ENCODE data around the gene TCAF2. TPM values are rescaled to one million over a fixed set of nuclear protein-coding genes. Genes with fewer than 3 reads are reported as not detected.
"Not testable (repeated sequence)": the region's sequence is repeated elsewhere in the genome, so short reads cannot be mapped to it uniquely, and the experiment has no call there.

TCAF2 gene
- total and polyA plus RNA-seq, 2 donors, result 3.1 TPM

GRCh38 chr7:143635364-143636240 is 14.8 kb downstream of the TCAF2 start:
- H3K27ac ChIP-seq (ENCODE audit: low read depth); H3K4me3 ChIP-seq (ENCODE audit: low read depth, low read length); DNase-seq (ENCODE audit: extremely low spot score); H3K4me1 ChIP-seq (ENCODE audit: insufficient read depth); H3K36me3 ChIP-seq (ENCODE audit: insufficient read depth): not testable (repeated sequence)
- no CpG with 5 or more reads among the region's 12 CpGs for WGBS

GRCh38 chr7:143639372-143639771 is 18.6 kb downstream of the TCAF2 start:
- H3K4me1 ChIP-seq (ENCODE audit: insufficient read depth); H3K36me3 ChIP-seq (ENCODE audit: insufficient read depth); H3K4me3 ChIP-seq (ENCODE audit: low read depth, low read length); DNase-seq (ENCODE audit: extremely low spot score); H3K27ac ChIP-seq (ENCODE audit: low read depth): not testable (repeated sequence)
- WGBS, result no CpG with 5 or more reads among the region's 7 CpGs

- WGBS, result 44% methylated on average over 2 of the region's 9 CpGs
- not testable (repeated sequence) for H3K4me3 ChIP-seq (ENCODE audit: low read depth, low read length); DNase-seq (ENCODE audit: extremely low spot score); H3K27ac ChIP-seq (ENCODE audit: low read depth); H3K36me3 ChIP-seq (ENCODE audit: insufficient read depth); H3K4me1 ChIP-seq (ENCODE audit: insufficient read depth)
Observed at GRCh38 chr7:143640528-143641189, 19.9 kb downstream of the TCAF2 start.

DNA sequence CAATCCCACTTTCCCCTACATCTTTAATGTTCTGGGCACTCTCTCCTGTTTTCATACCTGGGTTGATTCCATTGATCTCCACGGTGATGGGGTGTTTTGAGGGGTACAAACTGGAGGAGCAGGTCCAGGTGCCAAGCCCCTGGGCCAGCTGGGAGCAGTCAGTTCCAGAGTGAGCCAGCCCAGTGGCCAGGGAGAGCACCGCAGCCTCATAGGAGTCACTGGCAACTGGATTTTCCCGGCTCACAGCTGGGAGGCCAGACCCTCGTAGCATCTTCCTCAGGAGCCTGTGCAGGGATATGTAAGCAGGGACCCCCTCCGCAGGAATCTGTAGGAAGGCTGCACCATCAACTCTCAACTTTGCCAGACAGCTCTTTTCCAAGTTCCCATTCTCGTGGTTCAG is 25.8 kb downstream of the TCAF2 start:
- not testable (repeated sequence) for H3K36me3 ChIP-seq (ENCODE audit: insufficient read depth); DNase-seq (ENCODE audit: extremely low spot score); H3K4me3 ChIP-seq (ENCODE audit: low read depth, low read length); H3K4me1 ChIP-seq (ENCODE audit: insufficient read depth); H3K27ac ChIP-seq (ENCODE audit: low read depth)
- no CpG with 5 or more reads among the region's 6 CpGs for WGBS

- not testable (repeated sequence) for H3K27ac ChIP-seq (ENCODE audit: low read depth); H3K36me3 ChIP-seq (ENCODE audit: insufficient read depth); H3K4me3 ChIP-seq (ENCODE audit: low read depth, low read length); DNase-seq (ENCODE audit: extremely low spot score); H3K4me1 ChIP-seq (ENCODE audit: insufficient read depth)
- 100% methylated on average over 2 of the region's 3 CpGs for WGBS
Observed at GRCh38 chr7:143649902-143650301, 29.1 kb downstream of the TCAF2 start.

DNA sequence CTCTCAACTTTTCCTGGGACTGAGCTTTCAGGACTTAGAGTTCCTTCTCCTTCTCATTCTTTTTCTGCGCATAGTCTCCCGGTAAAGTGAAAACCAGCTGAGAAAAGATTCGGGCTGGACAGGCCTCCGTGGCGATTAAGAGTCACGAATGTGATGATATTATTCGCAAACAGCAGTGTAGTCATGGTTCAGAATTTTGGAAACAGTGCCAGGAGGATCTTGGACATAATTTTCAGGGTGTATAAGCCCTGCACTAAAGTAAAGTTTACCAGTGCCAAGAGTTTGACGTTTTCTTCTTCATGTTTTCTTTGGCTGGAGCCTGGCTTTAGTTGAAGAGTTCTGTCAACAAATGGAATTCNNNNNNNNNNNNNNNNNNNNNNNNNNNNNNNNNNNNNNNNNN is 29.7 kb downstream of the TCAF2 start:
- DNase-seq (ENCODE audit: extremely low spot score), result not testable (repeated sequence)

More for the DNA sequence above, 29.7 kb downstream of the TCAF2 start:
- WGBS, result no CpG with 5 or more reads among the region's 8 CpGs
- H3K4me1 ChIP-seq (ENCODE audit: insufficient read depth); H3K27ac ChIP-seq (ENCODE audit: low read depth); H3K36me3 ChIP-seq (ENCODE audit: insufficient read depth); H3K4me3 ChIP-seq (ENCODE audit: low read depth, low read length): not testable (repeated sequence)

Small RNA genes lying within 50 kb of the gene (small RNA-seq; reads per million reads assigned to genes)
- gene AC073264.2, result not detected
- gene RNU6-162P, result not detected

Other genes starting within 250 kb of the TCAF2 start
- gene ZYX, start 239.6 kb upstream of the TCAF2 start, total RNA-seq, result 37.9 TPM
- gene ZYX, start 239.6 kb upstream of the TCAF2 start, polyA plus RNA-seq, result 386 TPM
- 3.2 TPM for gene EPHA1, start 212.1 kb upstream of the TCAF2 start, total RNA-seq
- gene EPHA1, start 212.1 kb upstream of the TCAF2 start, polyA plus RNA-seq, result 1.4 TPM
- 0.42 TPM for gene TAS2R60, start 177.5 kb upstream of the TCAF2 start, total RNA-seq
- gene TAS2R60, start 177.5 kb upstream of the TCAF2 start, polyA plus RNA-seq, result not detected
- gene TAS2R41, start 143.1 kb upstream of the TCAF2 start, total RNA-seq, result not detected
- gene TAS2R41, start 143.1 kb upstream of the TCAF2 start, polyA plus RNA-seq, result not detected
- gene CTAGE15, start 49.2 kb upstream of the TCAF2 start, total RNA-seq, result 3.5 TPM
- gene CTAGE15, start 49.2 kb upstream of the TCAF2 start, polyA plus RNA-seq, result 0.08 TPM
- 3.4 TPM for gene CTAGE6, start 136.7 kb downstream of the TCAF2 start, total RNA-seq
- gene CTAGE6, start 136.7 kb downstream of the TCAF2 start, polyA plus RNA-seq, result not detected

All from urinary bladder (tissue), 4 donors.